GM12891 (cell line): ENCODE data around the gene PROKR1.

Experiments used
- DNase-seq: peaks from one replicate; pipeline ENCODE4 v3.0.0; 2011; ENCODE audit warnings: low spot score; ENCODE audit not compliant: insufficient read length
- FAIRE-seq: peaks from 2 replicates; lab custom pipeline; 2011; peaks lifted over from hg19 to GRCh38; lab: Jason Lieb, UNC
- PAX5 ChIP-seq: IDR thresholded peaks from 2 replicates; pipeline ENCODE4 v1.6.1; 2011; ENCODE audit warnings: low read length, moderate library complexity, mild to moderate bottlenecking; ENCODE audit not compliant: insufficient read depth, severe bottlenecking
- POLR2A ChIP-seq: IDR thresholded peaks from 2 replicates; pipeline ENCODE4 v1.6.1; 2011; ENCODE audit warnings: low read depth, low read length, control low read depth
- POLR2AphosphoS5 ChIP-seq: IDR thresholded peaks from 2 replicates; pipeline ENCODE4 v1.6.1; 2011; ENCODE audit warnings: low read depth, low read length, control low read depth
- POU2F2 ChIP-seq: IDR thresholded peaks from 2 replicates; pipeline ENCODE4 v1.6.1; 2011; ENCODE audit warnings: low read depth, mild to moderate bottlenecking, control low read depth, low read length, moderate library complexity
- SPI1 ChIP-seq: IDR thresholded peaks from 2 replicates; pipeline ENCODE4 v1.6.1; 2011; ENCODE audit warnings: low read depth, low read length, control low read depth
- TAF1 ChIP-seq: IDR thresholded peaks from 2 replicates; pipeline ENCODE4 v1.6.1; 2011; ENCODE audit warnings: low read depth, low read length, control low read depth

PROKR1 gene

DNA sequence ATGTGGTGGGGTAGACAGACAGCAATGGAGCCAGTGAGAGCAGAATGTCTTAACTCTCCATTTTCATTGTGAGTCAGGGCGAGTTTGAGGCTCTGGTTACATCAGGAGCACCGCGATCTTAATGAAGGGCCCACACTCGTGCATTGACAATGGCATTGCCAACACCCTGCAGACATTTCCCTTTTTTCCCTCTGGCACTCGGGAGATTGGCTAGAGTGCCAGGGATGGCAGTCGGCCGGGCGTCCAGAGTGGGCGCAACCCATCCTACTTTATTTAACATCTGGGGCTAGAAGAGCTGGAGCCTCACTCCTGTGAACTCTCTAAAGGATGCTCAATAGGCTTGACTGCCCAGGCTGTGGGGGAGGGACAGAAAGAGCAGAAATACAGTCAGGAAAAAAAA is 9.7 kb downstream of the PROKR1 start:
- no peak for TF ChIP-seq POLR2AphosphoS5
- TF ChIP-seq PAX5: no peak
- no peak for TF ChIP-seq POLR2A
- no peak for TF ChIP-seq POU2F2
- TF ChIP-seq SPI1: no peak
- no peak for TF ChIP-seq TAF1
- FAIRE-seq (no peak), DNase-seq (no peak)

DNA sequence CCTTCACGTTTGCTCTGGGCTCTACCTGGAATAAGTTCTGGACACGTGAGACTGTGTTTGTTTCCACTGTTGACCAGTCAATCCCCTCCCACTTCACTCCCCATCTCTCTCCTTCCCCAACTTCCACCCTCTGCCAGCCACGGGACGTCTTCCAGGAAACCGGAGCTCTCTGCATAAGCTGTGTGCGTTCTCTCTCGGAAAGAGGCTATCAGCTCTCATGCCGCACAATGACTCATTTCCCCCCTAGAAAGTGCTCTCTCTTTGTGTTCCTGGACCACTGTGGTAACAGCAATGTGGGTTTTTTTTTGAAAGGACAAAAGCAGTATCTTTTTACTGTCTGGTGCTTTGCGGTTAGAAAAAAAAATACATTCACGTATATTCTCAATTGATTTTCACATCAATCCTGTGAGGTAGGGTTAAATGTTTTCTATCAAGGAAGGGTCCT is 10.2 kb downstream of the PROKR1 start:
- peak; percentile 20 for DNase-seq
- TF ChIP-seq TAF1: no peak
- no peak for TF ChIP-seq POLR2AphosphoS5
- TF ChIP-seq PAX5: no peak
- no peak for TF ChIP-seq POLR2A
- TF ChIP-seq POU2F2: no peak
- TF ChIP-seq SPI1: no peak
- FAIRE-seq: no peak

DNA sequence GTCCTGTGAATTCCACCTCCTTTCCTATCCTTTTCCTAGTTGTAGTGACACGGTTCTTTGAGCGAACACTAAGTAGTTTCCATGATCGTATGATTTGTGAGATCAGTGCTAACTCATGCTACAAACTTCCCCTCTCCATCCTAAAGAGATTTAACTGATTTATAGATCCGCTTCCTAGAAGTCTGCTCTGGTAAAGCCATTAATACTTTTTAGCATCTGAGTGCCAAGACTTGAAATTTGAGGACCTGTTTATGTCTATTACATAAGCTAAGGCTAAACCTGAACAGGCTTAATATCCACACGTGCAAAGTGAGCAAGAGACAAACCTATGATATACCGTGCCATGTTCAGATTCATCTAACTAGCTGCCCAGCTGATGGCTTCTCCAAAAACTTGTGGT is 14.9 kb downstream of the PROKR1 start:
- no peak for FAIRE-seq
- DNase-seq: no peak
- TF ChIP-seq POU2F2 (no peak), POLR2AphosphoS5 (no peak), SPI1 (no peak), PAX5 (no peak), POLR2A (no peak), TAF1 (no peak)

DNA sequence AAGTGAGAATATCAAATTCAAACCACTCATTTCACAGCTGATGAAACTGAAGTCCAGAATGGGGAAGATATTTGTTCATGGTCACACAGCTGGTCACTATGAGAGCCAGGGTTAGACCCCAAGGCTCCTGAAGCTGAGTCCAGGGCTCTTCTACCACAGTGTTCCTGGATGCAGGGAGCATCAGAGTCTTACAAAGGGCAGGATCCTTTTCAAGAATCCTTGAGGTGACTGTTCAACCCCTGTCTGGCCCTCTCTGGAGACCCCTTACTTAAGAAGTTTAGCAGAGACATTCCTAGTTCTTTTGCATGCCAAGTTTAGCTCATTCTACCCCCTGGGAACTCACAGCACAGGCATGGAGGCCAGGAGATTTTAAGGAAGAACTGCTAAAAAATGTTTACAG is 15.7 kb downstream of the PROKR1 start:
- FAIRE-seq: no peak
- DNase-seq: no peak

DNA sequence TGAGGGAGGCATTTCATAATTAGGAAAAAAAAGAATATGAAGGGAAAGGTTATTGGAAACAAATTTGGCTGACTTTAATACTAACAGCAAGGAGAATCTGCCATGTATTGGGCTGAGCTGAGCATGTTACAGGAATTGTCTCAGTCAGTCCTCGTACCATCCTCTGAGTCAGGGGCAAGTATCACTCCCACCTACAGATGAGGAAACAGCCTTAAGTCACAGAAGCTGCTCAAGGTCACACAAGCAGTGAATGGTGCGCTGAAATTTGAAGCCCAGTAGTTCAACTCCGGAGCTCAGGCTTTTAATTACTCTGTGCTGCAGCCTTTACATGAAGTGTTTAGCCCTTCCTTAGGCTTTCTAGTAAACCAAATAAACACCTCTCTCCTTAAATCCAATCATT is 17.3 kb downstream of the PROKR1 start:
- TF ChIP-seq TAF1 (no peak), SPI1 (no peak), POU2F2 (no peak), POLR2AphosphoS5 (no peak), POLR2A (no peak), PAX5 (no peak)
- no peak for FAIRE-seq
- DNase-seq: no peak

More for the DNA sequence above, 15.7 kb downstream of the PROKR1 start:
- TF ChIP-seq POLR2A: no peak

DNA sequence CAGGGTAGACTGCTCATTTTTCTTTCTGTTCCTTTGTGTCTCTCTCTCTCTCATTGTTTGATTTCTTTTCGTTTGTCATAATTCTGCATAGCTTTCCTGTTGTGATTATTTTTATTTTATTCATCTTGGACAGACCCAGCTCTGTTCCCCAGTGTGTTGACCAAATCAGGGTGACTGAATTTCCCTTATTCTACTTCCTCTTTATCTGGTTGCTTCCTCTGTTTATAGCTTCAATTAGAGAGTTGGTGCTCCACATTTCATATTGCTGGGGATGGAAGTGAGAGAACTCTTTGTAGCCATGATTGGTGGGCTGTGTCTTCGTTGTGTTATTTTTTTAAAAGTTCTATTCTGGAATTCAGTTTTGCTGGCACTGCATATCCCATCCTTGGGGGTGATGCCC is 19.1 kb downstream of the PROKR1 start:
- DNase-seq (no peak), FAIRE-seq (no peak)
- TF ChIP-seq POLR2AphosphoS5 (no peak), SPI1 (0 out of 2 replicates have a peak, but pooled peaks have one; percentile 4), TAF1 (no peak), PAX5 (no peak), POU2F2 (no peak), POLR2A (no peak)

DNA sequence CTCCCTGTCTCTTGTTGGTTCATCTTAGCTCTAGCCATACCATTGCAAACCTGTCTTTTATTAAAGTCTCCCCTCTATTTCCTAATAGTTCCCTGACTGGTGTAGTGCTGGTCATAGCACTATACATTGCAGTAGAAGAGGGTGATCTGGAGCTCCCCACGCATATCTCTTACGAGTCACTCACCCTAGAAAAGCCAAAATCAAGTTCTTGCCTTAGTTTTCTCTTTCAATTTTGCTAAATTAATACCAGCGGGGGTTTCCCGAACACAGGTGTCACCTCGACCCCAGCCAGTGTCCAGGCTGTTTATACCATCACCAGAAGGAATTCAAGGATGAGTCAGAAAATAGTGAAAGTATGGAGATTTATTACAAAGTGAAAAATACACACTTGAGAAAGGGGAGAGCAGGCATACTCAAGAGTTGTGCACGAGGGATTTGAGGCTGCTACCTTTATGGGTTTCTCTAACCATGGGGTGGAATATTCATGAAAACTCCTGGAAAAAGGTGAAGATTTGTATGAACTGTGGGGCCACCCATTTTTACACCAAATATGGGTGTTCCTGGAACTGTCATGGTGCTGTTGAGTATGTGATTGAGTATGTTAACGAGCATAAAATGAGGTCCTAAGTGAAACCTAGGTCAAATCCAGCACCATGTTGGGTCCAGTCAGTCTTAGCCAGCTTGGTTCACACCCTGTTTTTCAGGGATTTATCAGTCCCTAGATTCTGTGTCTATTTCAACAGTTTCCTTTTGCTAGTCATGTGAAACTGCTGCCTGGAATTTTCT is 20.2 kb downstream of the PROKR1 start:
- TF ChIP-seq POLR2AphosphoS5 (no peak), SPI1 (no peak), POU2F2 (no peak), PAX5 (no peak), POLR2A (no peak), TAF1 (no peak)
- no peak for FAIRE-seq
- no peak for DNase-seq

DNA sequence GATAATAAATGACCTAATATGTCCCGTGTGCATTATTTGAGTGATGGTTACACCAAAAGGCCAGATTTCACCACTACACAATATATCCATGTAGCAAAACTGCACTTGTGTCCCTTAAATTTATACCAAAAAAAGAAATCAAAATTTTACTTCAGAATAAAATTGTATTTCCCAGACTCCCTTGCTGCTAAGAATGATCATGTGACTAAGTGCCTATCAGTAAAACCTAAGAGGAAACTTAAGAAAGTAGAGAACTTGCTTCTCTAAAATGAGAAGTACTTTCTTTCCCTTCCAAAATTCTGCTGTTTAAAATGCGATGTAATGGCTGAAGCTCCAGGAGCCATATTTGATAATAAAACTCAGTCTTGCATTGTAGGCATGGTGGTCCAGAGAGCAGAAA is 24.0 kb downstream of the PROKR1 start:
- no peak for TF ChIP-seq PAX5
- no peak for TF ChIP-seq SPI1
- no peak for TF ChIP-seq TAF1
- no peak for TF ChIP-seq POLR2A
- no peak for TF ChIP-seq POU2F2
- TF ChIP-seq POLR2AphosphoS5: no peak

DNA sequence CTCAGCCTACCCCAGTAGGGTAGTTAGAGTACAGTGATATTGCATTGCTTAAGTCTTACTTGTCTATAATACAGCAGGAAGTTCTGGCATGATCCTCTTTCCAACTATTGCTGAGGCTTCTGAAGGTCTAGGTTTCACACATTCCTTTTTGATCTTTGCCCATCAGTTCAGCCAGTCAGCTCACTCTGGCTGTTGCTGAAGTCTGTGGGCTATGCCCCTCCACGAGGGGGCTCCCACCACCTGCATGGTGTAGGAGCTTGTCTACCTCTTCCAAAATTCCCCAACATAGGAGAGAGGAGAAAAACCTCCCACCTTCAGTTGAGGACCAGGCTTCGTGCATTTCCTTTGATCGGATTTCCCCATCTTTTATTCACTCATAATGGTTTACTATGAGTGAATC is 26.3 kb downstream of the PROKR1 start:
- no peak for DNase-seq
- no peak for FAIRE-seq
- no peak for TF ChIP-seq PAX5
- no peak for TF ChIP-seq POU2F2
- TF ChIP-seq TAF1: no peak
- no peak for TF ChIP-seq POLR2AphosphoS5
- no peak for TF ChIP-seq POLR2A
- TF ChIP-seq SPI1: no peak

More for the DNA sequence above, 24.0 kb downstream of the PROKR1 start:
- no peak for FAIRE-seq
- DNase-seq: no peak

DNA sequence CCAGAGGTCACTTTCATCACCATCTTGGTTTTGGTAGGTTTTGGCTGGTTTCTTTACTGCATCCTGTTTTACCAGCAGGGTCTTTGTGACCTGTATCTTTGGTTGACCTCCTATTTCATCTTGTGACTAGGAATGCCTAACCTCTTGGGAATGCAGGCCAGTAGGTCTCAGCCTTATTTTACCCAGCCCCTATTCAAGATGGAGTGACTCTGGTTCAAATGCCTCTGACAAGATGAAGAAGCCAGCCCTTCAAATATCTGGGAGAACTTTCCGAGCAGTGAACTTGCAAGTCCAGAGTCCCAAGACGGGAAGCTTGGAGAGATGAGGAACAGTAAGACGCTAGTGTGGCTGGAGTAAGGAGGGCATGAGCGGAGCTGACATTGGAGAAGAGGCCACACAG is 28.6 kb downstream of the PROKR1 start:
- FAIRE-seq: no peak
- TF ChIP-seq TAF1 (no peak), PAX5 (no peak), SPI1 (no peak), POU2F2 (no peak), POLR2A (no peak), POLR2AphosphoS5 (no peak)

More for the DNA sequence above, 28.6 kb downstream of the PROKR1 start:
- no peak for DNase-seq
